PC-3 (cell line): ENCODE data around the gene SCRT2. TPM values are rescaled to one million over a fixed set of nuclear protein-coding genes. Genes with fewer than 3 reads are reported as not detected.

Experiments
- ATAC-seq: fragments of 200-7000 bp; cut with Tn5 transposase; 2 replicates; pipeline ENCODE4 v1.9.1; 2020; ENCODE audit warnings: mild to moderate bottlenecking, moderate library complexity
- BruUV-seq: library from RNA; stranded (reverse); fragments of 400-500 nt; replicated peaks from 2 replicates; lab custom pipeline; 2021; lab: Mats Ljungman, UMichigan
- CTCF ChIA-PET: fragments of 300-600 bp; sonication (Branson Sonifier 250); formaldehyde crosslinking; loops from one replicate; lab custom pipeline; 2022; ENCODE audit warnings: antibody characterized with exemption; lab: Charles Lee
- POLR2A ChIA-PET: fragments of 300-600 bp; sonication (Branson Sonifier 250); formaldehyde crosslinking; loops from one replicate; lab custom pipeline; 2022; ENCODE audit warnings: antibody characterized with exemption; ENCODE audit not compliant: unreplicated experiment; lab: Charles Lee
- DNase-seq: peaks from one replicate; pipeline ENCODE4 v3.0.0-alpha.2; 2015
- H2AFZ ChIP-seq: fragments of 300-600 bp; sonication (generic); 2 replicates; pipeline ENCODE4 v1.6.0; 2016; ENCODE audit warnings: antibody characterized with exemption, low read length
- H3F3A ChIP-seq: fragments of 300-600 bp; sonication (generic); one replicate; pipeline ENCODE4 v1.6.0; 2017; ENCODE audit warnings: antibody characterized with exemption, low read length, control low read depth, mild to moderate bottlenecking; ENCODE audit not compliant: unreplicated experiment
- H3K27ac ChIP-seq: fragments of 300-600 bp; sonication (generic); 2 replicates; pipeline ENCODE4 v1.5.1; 2016; ENCODE audit warnings: mild to moderate bottlenecking, low read length
- H3K27me3 ChIP-seq: fragments of 300-600 bp; sonication (generic); 2 replicates; pipeline ENCODE4 v1.6.1; 2016; ENCODE audit warnings: low read length, mixed read lengths
- H3K36me3 ChIP-seq: fragments of 300-600 bp; sonication (generic); 2 replicates; pipeline ENCODE4 v1.6.1; 2016; ENCODE audit warnings: low read depth, mixed run types, low read length, mixed read lengths
- H3K4me1 ChIP-seq: fragments of 300-600 bp; sonication (generic); 2 replicates; pipeline ENCODE4 v1.5.1; 2016; ENCODE audit warnings: low read length; ENCODE audit not compliant: insufficient read depth
- H3K4me2 ChIP-seq: fragments of 300-600 bp; sonication (generic); 2 replicates; pipeline ENCODE4 v1.6.0; 2016; ENCODE audit warnings: low read length
- H3K4me3 ChIP-seq: fragments of 300-600 bp; sonication (generic); 2 replicates; pipeline ENCODE4 v1.5.1; 2016; ENCODE audit warnings: mild to moderate bottlenecking, low read length, mixed read lengths
- H3K79me2 ChIP-seq: fragments of 300-600 bp; sonication (generic); 2 replicates; pipeline ENCODE4 v1.6.1; 2017; ENCODE audit warnings: low read length, mixed read lengths
- H3K9ac ChIP-seq: fragments of 300-600 bp; sonication (generic); 2 replicates; pipeline ENCODE4 v1.6.0; 2016; ENCODE audit warnings: mild to moderate bottlenecking, low read length
- H3K9me2 ChIP-seq: fragments of 300-600 bp; sonication (generic); replicated peaks from 2 replicates; pipeline ENCODE4 v1.6.1; 2016; ENCODE audit warnings: mixed run types, low read length, mixed read lengths
- H3K9me3 ChIP-seq: fragments of 300-600 bp; sonication (generic); 2 replicates; pipeline ENCODE4 v1.6.1; 2016; ENCODE audit warnings: low read length, mixed read lengths
- H4K20me1 ChIP-seq: fragments of 300-600 bp; sonication (generic); 2 replicates; pipeline ENCODE4 v1.6.1; 2016; ENCODE audit warnings: low read length, mixed read lengths
- CTCF ChIP-seq: fragments of 300-600 bp; sonication (generic); conservative IDR thresholded peaks from 2 replicates; pipeline ENCODE4 v1.5.1; 2017; ENCODE audit warnings: antibody characterized with exemption, low read depth, mild to moderate bottlenecking, low read length
- EZH2 ChIP-seq: fragments of 300-600 bp; sonication (generic); IDR thresholded peaks from one replicate; pipeline ENCODE4 v1.6.1; 2017; ENCODE audit warnings: antibody characterized with exemption, mild to moderate bottlenecking, low read length; ENCODE audit not compliant: unreplicated experiment
- EZH2phosphoT487 ChIP-seq: fragments of 300-600 bp; sonication (generic); IDR thresholded peaks from 2 replicates; pipeline ENCODE4 v1.6.1; 2018; ENCODE audit warnings: mild to moderate bottlenecking, antibody characterized with exemption, low read length, borderline replicate concordance
- intact Hi-C: fragments of 100-400 bp; cut with micrococcal nuclease; formaldehyde crosslinking; loops from 2 replicates; pipeline ENCODE4 v1.9.0; 2023
- total RNA-seq: library from RNA; depleted of rRNA; stranded (reverse); fragments of >200 nt; gene quantifications from 2 replicates; pipeline ENCODE4 v1.2.3, GENCODE V29; 2014; rRNA removed

The SCRT2 gene
- total RNA-seq, 1 experiment from 2014 or later = not detected

- no peaks in the 10 kb centered on the region for H3K9me2 ChIP-seq
- no peak overlapping the region for H2AFZ ChIP-seq
- TF ChIP-seq CTCF (no peak), EZH2 (no peak), EZH2phosphoT487 (no peak)
- H3K27ac ChIP-seq = no peak overlapping the region
- H3K79me2 ChIP-seq = no peaks in the 10 kb centered on the region
- no peak overlapping the region for H3K4me3 ChIP-seq
- CTCF ChIA-PET = no interaction called here
- H3K27me3 ChIP-seq = peaks cover 52% of the 10 kb centered on the region
- no peaks in the 10 kb centered on the region for H3K4me1 ChIP-seq
- POLR2A ChIA-PET = no interaction called here
- no peak overlapping the region for H3K9ac ChIP-seq
- H3K36me3 ChIP-seq = no peaks in the 10 kb centered on the region
- H3K4me2 ChIP-seq = no peak overlapping the region
- intact Hi-C loops = no loop called here
- no peaks in the 10 kb centered on the region for H4K20me1 ChIP-seq
- BruUV-seq = no TSS peak
- H3F3A ChIP-seq = no peaks in the 10 kb centered on the region
- no peaks in the 10 kb centered on the region for H3K9me3 ChIP-seq
- ATAC-seq (no peak), DNase-seq (no peak)
Measured at GRCh38 chr20:611843-612185, 63.8 kb downstream of the SCRT2 start.

Other genes starting within 250 kb of the SCRT2 start
- gene TBC1D20, start 213.3 kb downstream of the SCRT2 start, total RNA-seq = 24.2 and 26.3 TPM in 2 replicates
- 147 and 161 TPM in 2 replicates for gene CSNK2A1, start 132.0 kb downstream of the SCRT2 start, total RNA-seq
- gene TCF15, start 65.5 kb downstream of the SCRT2 start, total RNA-seq = 0.40 and 0.98 TPM in 2 replicates
- gene SRXN1, start 22.6 kb downstream of the SCRT2 start, total RNA-seq = 99.3 and 105 TPM in 2 replicates
- 4.2 and 5.9 TPM in 2 replicates for gene SLC52A3, start 92.7 kb upstream of the SCRT2 start, total RNA-seq
- 23.0 and 28.4 TPM in 2 replicates for gene FAM110A, start 157.9 kb upstream of the SCRT2 start, total RNA-seq
- gene ANGPT4, start 240.5 kb upstream of the SCRT2 start, total RNA-seq = not detected in 2 replicates